Activated naive CD8-positive, alpha-beta T cell treated with anti-CD3 and anti-CD28 coated beads, Interleukin-2, amount 50 U/mL, for 16 hours (primary cell): ENCODE measurements around the gene SPATA31C2.
"Not testable (repeated sequence)": the region's sequence is repeated elsewhere in the genome, so short reads cannot be mapped to it uniquely, and the experiment has no call there.

ENCODE experiments used
- DNase-seq: peaks from one replicate; pipeline ENCODE4 v3.0.0-alpha.2; 2020; ENCODE audit warnings: low read depth, low spot score

SPATA31C2 gene

DNA sequence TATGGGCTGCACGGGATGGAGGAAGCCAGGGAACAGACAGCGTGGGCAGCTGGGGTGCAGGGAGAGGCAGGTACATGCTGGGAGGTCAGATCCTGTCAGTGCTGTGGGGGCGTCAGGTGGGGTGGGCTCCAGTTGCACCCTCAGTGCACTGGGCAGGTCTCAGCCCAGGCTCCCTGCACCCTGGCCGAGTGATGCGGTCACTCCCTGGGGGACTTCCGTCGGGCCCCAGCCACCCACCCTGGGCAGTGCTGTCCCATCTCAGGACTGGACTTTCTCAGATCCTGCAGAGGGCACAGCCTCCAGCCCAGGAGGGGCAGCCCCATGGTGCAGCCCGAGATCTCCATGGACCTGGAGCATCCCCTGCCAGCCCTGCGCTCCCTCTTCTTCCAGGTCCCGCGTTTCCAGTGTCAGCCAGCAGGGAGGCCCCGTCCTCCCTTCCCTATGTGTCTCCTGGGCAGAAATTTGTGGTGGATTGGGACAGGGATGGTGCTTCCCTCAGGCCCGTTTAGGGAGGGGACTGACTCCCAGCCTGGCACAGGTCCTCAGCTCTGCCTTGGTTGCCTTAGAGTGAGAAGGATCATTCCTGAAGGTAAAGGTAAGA, 10.5 kb downstream of the SPATA31C2 start:
- DNase-seq = not testable (repeated sequence)

- DNase-seq = not testable (repeated sequence)
These were observed 14.9 kb downstream of the SPATA31C2 start for GRCh38 chr9:88123413-88123812.

GRCh38 chr9:88118121-88118520, 20.2 kb downstream of the SPATA31C2 start:
- DNase-seq = not testable (repeated sequence)

GRCh38 chr9:88114968-88115612, 23.2 kb downstream of the SPATA31C2 start:
- not testable (repeated sequence) for DNase-seq

GRCh38 chr9:88114283-88114967, 23.9 kb downstream of the SPATA31C2 start:
- not testable (repeated sequence) for DNase-seq

GRCh38 chr9:88113156-88114130, 24.8 kb downstream of the SPATA31C2 start:
- not testable (repeated sequence) for DNase-seq

DNA sequence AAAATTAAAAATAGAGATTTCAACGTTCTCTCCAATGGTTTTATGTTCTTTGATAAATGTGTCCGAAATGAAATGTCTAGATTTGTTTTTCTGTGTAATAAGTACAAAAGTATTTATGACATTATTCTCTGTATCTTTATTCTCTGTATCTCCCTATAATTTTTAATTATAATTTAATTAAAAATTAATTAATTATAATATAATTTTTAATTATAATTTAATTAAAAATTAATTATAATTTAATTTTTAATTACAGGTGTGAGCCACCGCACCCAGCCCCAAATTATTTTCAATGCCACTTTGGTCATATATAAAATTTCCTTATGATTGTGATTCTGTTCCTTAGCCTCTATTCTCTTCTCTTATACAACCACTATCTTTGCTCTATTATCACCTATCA, 28.2 kb downstream of the SPATA31C2 start:
- DNase-seq = no peak

- DNase-seq = no peak
These were observed 29.5 kb downstream of the SPATA31C2 start for GRCh38 chr9:88108779-88109178.

- no peak for DNase-seq
These were observed 31.8 kb downstream of the SPATA31C2 start for GRCh38 chr9:88106492-88106891.

- no peak for DNase-seq
These were observed 45.4 kb downstream of the SPATA31C2 start for GRCh38 chr9:88092797-88093331.

DNA sequence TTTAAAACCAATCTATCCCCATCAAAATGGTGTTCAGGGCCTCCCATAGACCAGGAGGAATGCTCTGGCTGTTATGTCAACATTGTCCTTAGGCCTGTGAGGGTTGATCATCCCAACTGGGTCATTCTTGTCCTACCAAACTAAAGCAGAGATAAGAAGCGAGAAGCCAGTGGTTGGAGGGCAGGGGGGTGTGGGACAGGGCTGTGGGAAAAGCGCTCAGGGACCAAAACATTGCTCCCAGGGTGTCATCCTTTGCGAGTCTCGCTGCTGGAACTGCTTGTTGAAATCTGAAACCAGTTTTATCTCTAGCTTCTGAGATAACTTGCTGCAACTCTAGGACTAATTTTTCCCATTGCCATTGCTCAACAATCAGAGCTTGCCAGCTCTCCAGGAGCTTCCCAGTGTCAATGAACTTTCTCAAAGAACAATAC, 48.1 kb downstream of the SPATA31C2 start:
- no peak for DNase-seq

DNA sequence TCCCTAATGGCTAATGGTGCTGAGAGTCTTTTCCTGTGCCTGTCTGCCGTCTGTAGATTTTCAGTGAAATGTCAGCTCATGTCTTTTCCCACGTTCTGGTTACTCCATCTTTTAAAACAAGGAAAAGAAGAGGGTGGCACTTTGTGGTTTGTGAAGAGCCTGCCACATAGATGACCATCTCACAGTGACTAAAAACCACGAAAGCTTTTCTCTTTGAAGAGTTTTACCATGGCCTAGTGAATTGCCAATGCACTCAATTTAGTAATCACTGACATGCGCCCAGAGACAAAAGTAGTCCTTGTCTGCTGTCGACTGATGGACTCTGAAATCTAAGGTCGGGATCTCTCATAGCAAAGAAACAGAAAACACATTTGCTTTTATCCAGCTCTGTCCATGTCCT, 50.4 kb downstream of the SPATA31C2 start:
- DNase-seq = no peak

DNA sequence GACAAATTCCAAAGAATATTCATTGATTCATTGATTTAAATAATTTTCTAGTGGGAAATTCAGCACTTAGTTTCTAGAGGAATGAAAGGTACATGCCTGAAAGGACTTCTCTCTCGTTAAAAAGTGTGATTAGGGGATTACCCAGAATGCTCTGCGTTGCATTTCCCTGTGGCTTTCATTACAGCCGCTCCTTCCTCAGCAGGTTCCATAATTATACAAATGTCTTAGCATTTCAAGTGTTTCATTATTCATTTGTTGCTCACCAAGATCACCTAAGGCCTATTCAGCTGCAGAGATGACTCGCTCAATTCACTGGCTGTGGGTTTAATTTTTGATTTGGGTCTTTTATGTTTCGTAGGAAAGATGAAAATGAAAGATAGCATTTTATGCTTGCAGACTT, 52.8 kb downstream of the SPATA31C2 start:
- DNase-seq = no peak

- DNase-seq = no peak
These were observed 53.7 kb downstream of the SPATA31C2 start for GRCh38 chr9:88084357-88085183.
